Measurements from ENCODE around the gene GNG8.

DNA sequence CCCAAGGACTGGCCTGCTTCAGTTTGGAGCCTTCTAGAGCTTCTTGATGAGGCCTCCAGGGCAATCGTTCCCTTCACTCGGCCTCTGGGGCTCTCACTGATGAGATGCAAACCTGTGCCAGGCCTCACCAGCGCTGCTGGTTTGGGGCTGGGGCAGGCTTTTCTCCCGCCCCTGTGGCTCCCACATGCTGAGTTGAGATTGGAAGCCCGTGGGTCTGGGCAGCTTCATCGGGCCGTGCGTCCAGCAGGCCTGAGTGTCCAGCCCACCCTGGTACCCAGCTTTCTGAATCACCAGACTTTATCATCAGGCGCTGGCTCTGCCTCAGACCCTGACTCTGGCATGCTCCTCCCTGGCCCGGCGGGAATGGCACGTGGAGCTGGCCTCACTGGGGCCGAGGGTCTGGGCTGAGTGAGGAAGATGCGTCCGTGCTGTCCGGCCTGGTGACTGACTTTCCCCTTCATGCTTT lies 30.6 kb downstream of the GNG8 start:
- TF ChIP-seq, protein P1, sequence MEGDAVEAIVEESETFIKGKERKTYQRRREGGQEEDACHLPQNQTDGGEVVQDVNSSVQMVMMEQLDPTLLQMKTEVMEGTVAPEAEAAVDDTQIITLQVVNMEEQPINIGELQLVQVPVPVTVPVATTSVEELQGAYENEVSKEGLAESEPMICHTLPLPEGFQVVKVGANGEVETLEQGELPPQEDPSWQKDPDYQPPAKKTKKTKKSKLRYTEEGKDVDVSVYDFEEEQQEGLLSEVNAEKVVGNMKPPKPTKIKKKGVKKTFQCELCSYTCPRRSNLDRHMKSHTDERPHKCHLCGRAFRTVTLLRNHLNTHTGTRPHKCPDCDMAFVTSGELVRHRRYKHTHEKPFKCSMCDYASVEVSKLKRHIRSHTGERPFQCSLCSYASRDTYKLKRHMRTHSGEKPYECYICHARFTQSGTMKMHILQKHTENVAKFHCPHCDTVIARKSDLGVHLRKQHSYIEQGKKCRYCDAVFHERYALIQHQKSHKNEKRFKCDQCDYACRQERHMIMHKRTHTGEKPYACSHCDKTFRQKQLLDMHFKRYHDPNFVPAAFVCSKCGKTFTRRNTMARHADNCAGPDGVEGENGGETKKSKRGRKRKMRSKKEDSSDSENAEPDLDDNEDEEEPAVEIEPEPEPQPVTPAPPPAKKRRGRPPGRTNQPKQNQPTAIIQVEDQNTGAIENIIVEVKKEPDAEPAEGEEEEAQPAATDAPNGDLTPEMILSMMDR (IDR thresholded peaks at IDR 0.05), result no peak
- no peak for TF ChIP-seq POLR2A (IDR thresholded peaks at IDR 0.05)
- TF ChIP-seq EP300 (IDR thresholded peaks at IDR 0.05; ENCODE audit: low read depth), result no peak
